DOHH2 (cell line): ENCODE measurements around the gene SCAP.

ENCODE experiments used
- H3F3A ChIP-seq: fragments of 200-600 bp; sonication (generic), shearing (Covaris generic); 2 replicates; pipeline ENCODE4 v1.6.0; 2016; ENCODE audit warnings: antibody characterized with exemption, mild to moderate bottlenecking; ENCODE audit not compliant: control insufficient read depth, insufficient read depth
- H3K27ac ChIP-seq: fragments of 200-600 bp; sonication (generic); 2 replicates; pipeline ENCODE4 v1.5.1; 2014; ENCODE audit warnings: low read depth, mild to moderate bottlenecking, low read length, moderate library complexity
- H3K27me3 ChIP-seq: fragments of 200-600 bp; sonication (generic); 2 replicates; pipeline ENCODE4 v1.6.1; 2014; ENCODE audit warnings: mild to moderate bottlenecking, low read length, mixed read lengths; ENCODE audit not compliant: control insufficient read depth
- H3K36me3 ChIP-seq: fragments of 200-600 bp; sonication (generic); 2 replicates; pipeline ENCODE4 v1.6.1; 2014; ENCODE audit warnings: mild to moderate bottlenecking, low read length, moderate library complexity, mixed read lengths; ENCODE audit not compliant: control insufficient read depth
- H3K4me1 ChIP-seq: fragments of 200-600 bp; sonication (generic); 2 replicates; pipeline ENCODE4 v1.6.1; 2014; ENCODE audit warnings: mild to moderate bottlenecking, low read length, mixed read lengths; ENCODE audit not compliant: control insufficient read depth
- H3K4me2 ChIP-seq: fragments of 200-600 bp; sonication (generic); 2 replicates; pipeline ENCODE4 v1.6.0; 2014; ENCODE audit warnings: mild to moderate bottlenecking, low read length, moderate library complexity
- H3K4me3 ChIP-seq: fragments of 200-600 bp; sonication (generic); 2 replicates; pipeline ENCODE4 v1.5.1; 2014; ENCODE audit warnings: mild to moderate bottlenecking, low read length, mixed read lengths
- H3K79me2 ChIP-seq: fragments of 200-600 bp; sonication (generic); 2 replicates; pipeline ENCODE4 v1.6.1; 2014; ENCODE audit warnings: mild to moderate bottlenecking, low read length, mixed read lengths; ENCODE audit not compliant: control insufficient read depth
- H3K9me2 ChIP-seq: fragments of 200-600 bp; sonication (generic); replicated peaks from 2 replicates; pipeline ENCODE4 v1.6.1; 2014; ENCODE audit warnings: mild to moderate bottlenecking, low read length, mixed read lengths; ENCODE audit not compliant: control insufficient read depth
- H3K9me3 ChIP-seq: fragments of 200-600 bp; sonication (generic); 2 replicates; pipeline ENCODE4 v1.6.1; 2014; ENCODE audit warnings: antibody characterized with exemption, low read length, mixed read lengths; ENCODE audit not compliant: control insufficient read depth, insufficient read depth
- H4K20me1 ChIP-seq: fragments of 200-600 bp; sonication (generic); 2 replicates; pipeline ENCODE4 v1.6.0; 2014; ENCODE audit warnings: low read depth, mild to moderate bottlenecking, antibody characterized with exemption, low read length, moderate library complexity; ENCODE audit not compliant: control insufficient read depth, insufficient read depth
- TF ChIP-seq, protein P1 (sequence below): fragments of 200-600 bp; sonication (generic); IDR thresholded peaks from one replicate; pipeline ENCODE4 v1.5.1; 2014; ENCODE audit warnings: antibody characterized with exemption, mild to moderate bottlenecking, low read depth, low read length; ENCODE audit not compliant: poor library complexity, severe bottlenecking

SCAP gene

DNA sequence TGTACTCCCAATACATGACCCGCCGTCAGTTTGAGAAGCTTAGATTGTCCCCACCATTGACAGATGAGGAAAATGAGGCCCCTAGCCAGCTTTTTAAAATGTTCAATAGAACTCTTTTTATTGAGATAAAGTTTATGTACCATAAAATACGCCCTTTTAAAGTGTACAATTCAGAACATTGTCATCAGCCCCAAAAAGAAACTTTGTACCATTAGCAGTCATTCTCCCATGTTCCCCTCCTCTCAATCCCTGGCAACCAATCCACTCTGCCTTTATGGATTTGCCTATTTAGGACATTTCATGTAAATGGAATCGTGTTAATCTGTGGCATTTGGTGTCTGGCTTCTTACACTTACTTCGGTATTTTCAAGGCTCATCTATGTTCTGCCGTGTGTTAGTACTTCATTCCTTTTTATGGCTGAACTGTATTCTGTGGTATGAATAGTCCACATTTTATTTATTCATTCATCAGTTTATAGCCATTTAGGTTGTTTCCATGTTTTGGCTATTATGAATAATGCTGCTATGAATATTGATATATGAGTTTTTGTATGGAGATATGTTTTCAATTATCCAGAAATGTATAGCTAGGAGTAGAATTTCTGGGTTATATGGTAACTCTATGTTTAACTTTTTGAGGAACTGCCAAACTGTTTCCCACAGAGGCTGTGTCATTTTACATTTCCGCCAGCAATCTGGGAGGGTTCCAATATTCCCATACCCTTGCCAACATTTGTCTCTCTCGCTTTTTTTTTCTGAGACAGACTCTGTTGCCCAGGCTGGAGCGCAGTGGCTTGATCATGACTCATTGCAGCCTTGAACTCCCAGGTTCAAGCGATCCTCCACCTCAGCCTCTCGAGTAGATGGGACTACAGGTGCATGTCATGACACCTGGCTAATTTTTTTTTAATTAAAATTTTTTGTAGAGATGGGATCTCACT lies 110.3 kb downstream of the SCAP start:
- no peaks in the 10 kb centered on the region for H4K20me1 ChIP-seq
- no peak overlapping the region for H3K4me2 ChIP-seq
- H3K79me2 ChIP-seq, result no peaks in the 10 kb centered on the region
- no peak overlapping the region for H3K27ac ChIP-seq
- H3K9me3 ChIP-seq, result peaks cover 4% of the 10 kb centered on the region
- TF ChIP-seq, protein P1, sequence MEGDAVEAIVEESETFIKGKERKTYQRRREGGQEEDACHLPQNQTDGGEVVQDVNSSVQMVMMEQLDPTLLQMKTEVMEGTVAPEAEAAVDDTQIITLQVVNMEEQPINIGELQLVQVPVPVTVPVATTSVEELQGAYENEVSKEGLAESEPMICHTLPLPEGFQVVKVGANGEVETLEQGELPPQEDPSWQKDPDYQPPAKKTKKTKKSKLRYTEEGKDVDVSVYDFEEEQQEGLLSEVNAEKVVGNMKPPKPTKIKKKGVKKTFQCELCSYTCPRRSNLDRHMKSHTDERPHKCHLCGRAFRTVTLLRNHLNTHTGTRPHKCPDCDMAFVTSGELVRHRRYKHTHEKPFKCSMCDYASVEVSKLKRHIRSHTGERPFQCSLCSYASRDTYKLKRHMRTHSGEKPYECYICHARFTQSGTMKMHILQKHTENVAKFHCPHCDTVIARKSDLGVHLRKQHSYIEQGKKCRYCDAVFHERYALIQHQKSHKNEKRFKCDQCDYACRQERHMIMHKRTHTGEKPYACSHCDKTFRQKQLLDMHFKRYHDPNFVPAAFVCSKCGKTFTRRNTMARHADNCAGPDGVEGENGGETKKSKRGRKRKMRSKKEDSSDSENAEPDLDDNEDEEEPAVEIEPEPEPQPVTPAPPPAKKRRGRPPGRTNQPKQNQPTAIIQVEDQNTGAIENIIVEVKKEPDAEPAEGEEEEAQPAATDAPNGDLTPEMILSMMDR, result no peak
- no peaks in the 10 kb centered on the region; the same call in 1 of the 2 replicates for H3K27me3 ChIP-seq
- H3K36me3 ChIP-seq, result no peaks in the 10 kb centered on the region; the same call in 1 of the 2 replicates
- no peak overlapping the region for H3K4me3 ChIP-seq
- no peaks in the 10 kb centered on the region for H3F3A ChIP-seq
- peaks cover 12% of the 10 kb centered on the region for H3K4me1 ChIP-seq
- H3K9me2 ChIP-seq, result no peaks in the 10 kb centered on the region
